ENCODE data around the gene GRIK5. TPM values are rescaled to one million over a fixed set of nuclear protein-coding genes. Genes with fewer than 3 reads are reported as not detected.

Gene GRIK5
- total RNA-seq, 1 donor from 2014 or later = 5.1 TPM

DNA sequence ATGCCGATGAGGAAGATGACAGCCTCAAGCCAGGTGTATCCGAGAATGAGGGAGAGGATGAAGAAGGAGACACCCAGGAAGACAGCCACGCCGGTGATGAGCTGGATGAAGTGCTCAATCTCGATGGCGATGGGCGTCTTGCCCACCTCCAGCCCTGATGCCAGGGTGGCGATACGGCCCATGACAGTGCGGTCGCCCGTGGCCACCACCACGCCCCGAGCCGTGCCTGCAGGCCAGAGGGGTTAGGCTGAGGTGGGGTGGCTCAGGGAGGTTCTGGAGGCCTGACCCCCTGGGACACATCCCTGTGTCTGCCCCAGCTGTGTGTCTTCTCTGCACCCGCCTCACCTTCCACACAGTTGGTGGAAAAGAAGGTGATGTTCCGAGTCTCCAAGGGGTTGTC lies 85.0 kb downstream of the GRIK5 start:
- DNase-seq (ENCODE audit: missing footprints) (peak; percentile 26), ATAC-seq (no peak)
- intact Hi-C loops (cut with DNase I) = no loop called here

DNA sequence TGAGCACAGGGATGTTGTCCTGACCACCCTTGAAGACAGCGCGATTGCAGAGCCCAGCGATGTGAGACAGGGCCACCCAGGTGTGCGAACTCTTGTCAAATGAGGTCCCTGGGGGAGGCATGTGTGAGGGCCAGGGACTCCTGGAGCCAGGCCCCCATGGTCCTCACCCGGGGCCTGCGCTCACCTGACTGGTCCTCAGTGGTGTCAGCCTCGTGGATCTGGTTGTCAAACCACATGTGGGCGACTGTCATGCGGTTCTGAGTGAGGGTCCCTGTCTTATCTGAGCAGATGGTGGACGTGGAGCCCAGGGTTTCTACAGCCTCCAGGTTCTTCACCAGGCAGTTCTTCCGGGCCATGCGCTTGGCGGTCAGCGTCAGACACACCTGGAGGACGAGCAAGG lies 88.3 kb downstream of the GRIK5 start:
- no peak for ATAC-seq
- intact Hi-C loops (cut with DNase I) = no loop called here
- peak; percentile 60 for DNase-seq (ENCODE audit: missing footprints)

DNA sequence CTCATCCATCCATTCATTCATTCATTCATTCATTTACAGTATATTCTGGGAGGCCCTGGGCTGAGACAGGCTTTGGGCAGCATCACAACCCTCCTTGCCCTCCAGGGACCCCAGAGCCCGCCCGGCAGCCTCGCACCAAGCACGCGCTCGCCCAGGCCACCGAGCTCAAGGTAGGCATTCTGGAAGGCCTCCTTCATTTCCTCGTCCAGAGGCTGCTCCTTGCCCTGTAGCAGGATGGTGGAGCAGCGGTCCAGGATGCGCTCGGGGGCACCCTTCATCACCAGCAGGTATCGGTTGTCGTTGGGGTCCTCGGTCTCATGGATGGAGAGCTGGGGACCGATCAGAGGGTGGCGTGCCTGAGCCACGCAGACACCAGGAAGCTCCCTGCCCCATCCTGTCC lies 91.5 kb downstream of the GRIK5 start:
- intact Hi-C loops (cut with DNase I) = no loop called here
- peak; percentile 44 for DNase-seq (ENCODE audit: missing footprints)
- ATAC-seq = no peak

DNA sequence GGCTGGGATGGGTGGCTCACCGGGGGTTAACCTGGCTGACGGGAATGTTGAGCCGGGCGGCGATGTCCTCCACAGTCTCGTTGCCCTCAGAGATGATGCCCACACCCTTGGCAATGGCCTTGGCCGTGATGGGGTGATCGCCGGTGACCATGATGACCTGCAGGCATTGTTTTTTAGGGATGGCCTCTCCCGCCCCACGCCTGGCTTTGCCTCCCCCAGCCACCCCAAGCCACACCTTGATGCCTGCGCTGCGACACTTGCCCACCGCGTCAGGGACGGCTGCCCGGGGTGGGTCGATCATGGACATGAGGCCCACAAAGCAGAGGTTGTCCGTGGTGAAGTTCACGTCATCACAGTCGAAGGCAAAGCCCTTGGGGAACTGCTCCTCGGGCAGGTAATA lies 92.1 kb downstream of the GRIK5 start:
- intact Hi-C loops (cut with DNase I) = no loop called here
- ATAC-seq = no peak
- peak; percentile 41 for DNase-seq (ENCODE audit: missing footprints)

DNA sequence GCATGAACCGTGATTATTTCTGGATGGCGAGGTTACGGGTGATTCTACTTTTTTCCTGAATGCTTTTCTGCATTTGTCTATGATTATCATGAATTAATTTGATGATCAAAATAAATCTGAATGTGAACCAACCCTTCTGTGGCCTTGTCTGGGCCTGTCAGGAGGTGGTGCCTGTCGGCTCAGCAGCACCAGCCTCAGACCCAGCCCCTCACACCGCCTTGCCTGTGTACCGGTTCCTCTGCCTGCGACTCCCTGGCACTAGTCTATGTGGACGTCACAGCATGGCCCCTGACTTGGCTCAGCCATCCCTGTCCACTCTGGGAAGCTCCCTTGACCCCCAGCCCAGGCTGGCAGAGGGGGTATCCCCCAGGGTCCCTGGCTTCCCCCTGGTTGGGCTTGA lies 95.4 kb downstream of the GRIK5 start:
- intact Hi-C loops (cut with DNase I) = no loop called here
- no peak for ATAC-seq
- DNase-seq (ENCODE audit: missing footprints) = peak; percentile 40

DNA sequence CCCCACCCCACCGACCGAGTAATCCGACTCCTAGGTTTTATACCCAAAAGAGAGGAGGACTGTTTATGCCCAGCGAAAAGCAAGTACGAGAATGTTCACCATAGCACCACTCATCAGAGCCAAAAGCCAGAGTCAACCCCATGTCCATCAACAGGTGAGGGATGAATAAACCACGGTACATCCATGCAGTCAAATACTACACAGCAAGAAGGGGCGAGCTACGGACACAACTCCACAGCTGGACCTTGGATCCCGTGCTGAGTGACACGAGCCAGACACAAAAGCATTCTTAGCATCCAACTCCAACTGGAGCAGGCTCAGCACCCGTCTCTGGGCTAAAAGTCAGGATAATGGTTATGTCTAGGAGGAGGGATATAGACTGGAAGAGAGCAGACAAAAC lies 98.6 kb downstream of the GRIK5 start:
- intact Hi-C loops (cut with DNase I) = no loop called here
- DNase-seq (ENCODE audit: missing footprints) = no peak

DNA sequence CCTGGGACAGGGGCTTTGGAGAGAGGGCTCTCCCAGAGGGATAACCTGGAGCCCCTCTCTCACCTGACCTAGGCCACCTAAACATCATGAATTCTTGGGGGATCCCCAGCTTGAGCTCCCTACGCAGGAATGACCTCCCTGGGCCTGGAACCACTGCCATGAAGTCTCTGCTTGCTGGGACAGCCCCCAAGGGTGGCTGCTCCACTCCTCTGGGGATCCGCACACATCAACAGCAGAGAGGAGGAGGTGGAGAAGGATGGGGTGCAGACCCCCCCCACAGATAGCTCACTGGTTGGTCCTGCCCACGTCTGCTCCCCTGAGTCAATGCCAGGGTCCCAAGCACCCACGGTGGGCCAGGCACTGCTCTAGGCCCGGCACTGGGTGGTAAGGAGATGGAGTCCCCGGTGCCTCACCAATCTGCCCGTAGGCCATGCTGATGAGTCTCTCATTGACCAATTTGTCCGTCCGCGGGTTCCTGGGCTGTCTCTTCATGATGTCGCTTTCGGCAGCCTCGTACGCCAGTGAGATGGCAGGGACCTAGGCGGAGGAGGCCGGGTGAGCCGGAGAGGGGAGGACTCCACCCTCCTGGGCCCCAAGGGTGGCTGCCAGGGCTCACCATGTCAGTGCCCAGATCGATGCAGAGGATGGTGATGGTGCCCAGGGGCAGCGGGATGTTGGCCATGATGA lies 100.1 kb downstream of the GRIK5 start:
- DNase-seq (ENCODE audit: missing footprints) (no peak), ATAC-seq (no peak)
- intact Hi-C loops (cut with DNase I) = no loop called here

More for the DNA sequence above, 98.6 kb downstream of the GRIK5 start:
- no peak for ATAC-seq

DNA sequence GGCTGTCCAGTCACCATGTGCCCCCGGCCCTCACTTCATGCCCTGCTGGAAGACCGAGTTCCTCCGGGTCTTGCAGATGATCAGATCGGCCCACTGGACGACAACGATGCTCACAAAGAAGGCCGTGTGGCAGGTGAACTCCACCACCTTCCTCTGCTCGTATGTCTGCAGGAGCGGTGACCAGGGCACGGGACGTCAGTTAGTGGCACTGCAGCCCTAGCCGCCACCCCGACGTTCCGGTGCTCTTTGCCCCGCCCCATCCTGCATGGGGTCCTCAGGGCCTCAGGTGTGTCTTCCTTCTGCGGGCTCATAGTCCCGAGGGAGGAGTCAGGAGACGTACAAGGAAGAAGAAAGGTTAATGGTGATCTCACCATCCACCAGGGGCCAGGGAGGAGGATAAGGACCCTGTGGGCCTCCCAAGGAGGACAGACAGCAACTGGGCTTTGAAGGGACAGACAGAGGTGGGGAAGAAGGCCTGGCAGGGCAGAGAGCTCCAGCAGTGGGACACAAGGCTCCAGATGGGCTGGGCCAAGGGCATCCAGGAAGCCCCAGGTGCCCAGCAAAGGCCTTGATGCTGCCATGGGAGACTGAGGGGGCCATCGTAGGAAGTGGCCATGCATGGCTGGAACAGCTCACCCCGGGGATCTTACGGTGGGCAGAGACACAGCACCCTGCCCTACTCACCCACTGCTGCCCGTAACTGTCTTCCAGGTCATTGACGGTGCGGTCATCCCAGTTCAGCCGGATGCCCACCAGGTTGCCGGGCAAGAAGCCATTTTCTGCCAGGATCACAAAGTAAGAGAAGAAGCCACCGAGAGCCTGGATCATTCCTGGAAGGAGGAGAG lies 101.0 kb downstream of the GRIK5 start:
- intact Hi-C loops (cut with DNase I) = no loop called here
- ATAC-seq = no peak
- no peak for DNase-seq (ENCODE audit: missing footprints)

DNA sequence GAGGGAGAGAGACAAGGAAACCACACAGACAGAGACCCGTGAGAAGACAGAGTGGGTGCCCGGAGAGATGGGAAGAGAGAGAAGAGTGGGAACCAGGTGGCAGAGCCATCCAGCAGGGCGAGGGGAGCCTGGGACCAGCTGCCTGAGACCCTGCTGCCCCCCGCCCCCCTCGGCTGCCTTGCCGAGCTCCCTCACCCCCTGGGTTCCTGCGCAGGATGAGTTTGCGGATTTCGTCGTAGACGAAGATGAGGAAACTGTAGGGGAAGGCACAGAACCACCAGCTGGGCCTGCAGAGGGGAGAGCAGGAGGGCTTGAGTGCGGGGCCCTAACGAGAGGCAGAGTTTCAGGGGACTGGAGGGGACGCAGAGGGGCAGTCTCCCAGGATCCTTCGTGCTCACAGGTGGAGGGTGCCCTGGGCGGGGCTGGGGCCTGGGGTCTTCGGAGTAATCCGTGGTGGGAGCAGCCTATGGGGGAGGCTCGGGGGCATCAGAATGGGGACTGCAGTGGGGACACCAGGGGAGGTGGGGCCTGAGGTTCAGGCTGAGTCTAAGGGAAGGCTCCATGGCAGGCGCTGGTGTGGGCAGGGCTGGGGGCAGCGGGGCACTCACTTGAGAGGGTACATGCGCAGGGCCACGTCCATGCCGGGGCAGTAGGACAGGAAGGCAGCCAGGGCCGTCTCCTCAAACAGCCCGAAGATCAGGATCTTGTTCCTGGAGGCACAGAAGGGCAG lies 102.8 kb downstream of the GRIK5 start:
- DNase-seq (ENCODE audit: missing footprints) = no peak
- intact Hi-C loops (cut with DNase I) = no loop called here
- ATAC-seq = no peak

DNA sequence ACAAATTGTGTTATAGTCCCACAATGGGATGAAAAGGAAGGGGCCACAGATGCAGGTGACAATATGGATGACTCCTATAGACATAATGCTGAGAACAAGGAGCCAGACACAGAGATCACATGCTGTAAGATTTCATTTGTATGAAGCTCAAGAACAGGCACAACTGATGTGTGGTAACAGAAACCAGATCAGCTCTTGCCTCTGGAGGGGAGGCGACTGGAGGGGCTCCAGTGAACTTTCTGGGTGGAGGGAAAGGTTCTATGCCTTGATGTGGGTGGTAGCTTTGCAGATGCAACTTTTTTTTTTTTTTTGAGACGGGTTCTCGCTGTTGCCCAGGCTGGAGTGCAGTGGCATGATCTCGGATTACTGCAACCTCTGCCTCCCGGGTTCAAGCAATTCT lies 104.9 kb downstream of the GRIK5 start:
- ATAC-seq (no peak), DNase-seq (ENCODE audit: missing footprints) (no peak)
- intact Hi-C loops (cut with DNase I) = no loop called here

DNA sequence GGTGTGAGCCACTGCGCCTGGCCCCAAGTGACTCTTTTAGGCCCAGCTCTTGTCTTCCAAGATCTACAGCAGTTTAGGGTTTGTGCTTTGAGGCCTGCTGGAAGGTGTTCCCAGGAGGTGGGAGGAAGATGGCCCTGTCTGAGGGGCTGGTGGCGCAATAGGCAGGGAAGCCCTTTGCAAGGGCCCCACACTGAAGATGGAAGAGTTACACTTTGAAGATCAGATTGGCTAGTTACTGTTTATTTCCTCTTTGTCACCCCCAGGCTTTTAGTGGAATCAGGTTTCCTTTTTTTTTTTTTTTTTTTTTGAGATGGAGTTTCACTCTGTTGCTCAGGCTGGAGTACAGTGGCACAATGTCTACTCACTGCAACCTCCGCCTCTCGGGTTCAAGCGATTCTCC lies 109.0 kb downstream of the GRIK5 start:
- DNase-seq (ENCODE audit: missing footprints) (no peak), ATAC-seq (no peak)
- intact Hi-C loops (cut with DNase I) = no loop called here

DNA sequence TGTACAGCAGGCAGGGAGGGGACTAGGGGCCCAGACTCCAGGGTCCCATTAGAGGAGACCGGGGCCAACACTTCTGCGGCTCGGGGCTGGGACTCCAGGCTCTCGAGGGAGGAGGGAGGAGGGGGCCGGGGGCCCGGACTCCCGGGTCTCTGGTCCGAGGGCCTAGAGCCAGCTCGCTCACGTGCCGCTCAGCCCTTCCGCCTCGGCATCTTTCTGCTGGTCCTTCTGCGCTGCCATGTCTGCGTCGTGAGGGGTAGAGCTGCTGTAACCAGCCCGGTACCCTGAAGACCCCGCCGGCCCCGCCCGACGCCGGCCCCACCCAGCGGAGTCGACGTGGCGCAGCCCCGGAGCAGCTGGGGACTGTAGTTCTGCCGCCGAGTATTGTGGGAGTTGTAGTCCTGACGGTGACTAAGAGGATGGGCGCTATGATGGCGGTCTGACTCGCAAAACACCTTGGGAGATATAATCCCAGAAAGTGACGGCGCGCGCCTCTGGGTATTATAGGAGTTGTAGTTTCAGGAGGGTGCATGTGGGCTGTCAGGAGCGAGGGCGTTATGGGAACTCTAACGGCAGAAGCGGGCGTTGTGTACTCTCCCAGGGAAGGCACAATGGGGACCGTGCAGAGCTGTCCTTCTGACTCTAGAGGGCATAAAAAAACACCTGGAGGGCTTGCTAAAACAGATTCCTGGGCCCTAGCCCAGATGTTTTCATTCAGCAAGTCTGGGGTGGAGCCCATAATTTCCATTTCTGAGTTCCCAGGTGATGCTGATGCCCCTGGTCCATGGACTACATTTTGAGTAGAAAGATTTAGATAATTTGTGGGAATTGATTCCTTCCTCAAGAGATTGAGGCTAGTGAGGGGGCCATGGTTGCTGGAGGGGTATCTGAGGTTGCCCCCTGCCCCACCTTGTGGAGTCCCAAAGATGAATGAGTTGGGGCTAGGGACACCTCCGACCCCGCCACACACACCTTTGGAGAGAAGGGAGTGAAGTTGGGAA lies 110.7 kb downstream of the GRIK5 start, which contains the start of gene RABAC1:
Gene RABAC1 (minus strand): TSS at position 266 of the 998 bp plus-strand sequence. CDS start 29 bp downstream, at position 237.
- peak; percentile 95 for ATAC-seq
- peak; percentile 93 for DNase-seq (ENCODE audit: missing footprints)
- intact Hi-C loops (cut with DNase I) = loop anchor here (5.0 kb wide), 1 partner anchor 97 kb away; the partner anchor contains the start of gene RPS19

DNA sequence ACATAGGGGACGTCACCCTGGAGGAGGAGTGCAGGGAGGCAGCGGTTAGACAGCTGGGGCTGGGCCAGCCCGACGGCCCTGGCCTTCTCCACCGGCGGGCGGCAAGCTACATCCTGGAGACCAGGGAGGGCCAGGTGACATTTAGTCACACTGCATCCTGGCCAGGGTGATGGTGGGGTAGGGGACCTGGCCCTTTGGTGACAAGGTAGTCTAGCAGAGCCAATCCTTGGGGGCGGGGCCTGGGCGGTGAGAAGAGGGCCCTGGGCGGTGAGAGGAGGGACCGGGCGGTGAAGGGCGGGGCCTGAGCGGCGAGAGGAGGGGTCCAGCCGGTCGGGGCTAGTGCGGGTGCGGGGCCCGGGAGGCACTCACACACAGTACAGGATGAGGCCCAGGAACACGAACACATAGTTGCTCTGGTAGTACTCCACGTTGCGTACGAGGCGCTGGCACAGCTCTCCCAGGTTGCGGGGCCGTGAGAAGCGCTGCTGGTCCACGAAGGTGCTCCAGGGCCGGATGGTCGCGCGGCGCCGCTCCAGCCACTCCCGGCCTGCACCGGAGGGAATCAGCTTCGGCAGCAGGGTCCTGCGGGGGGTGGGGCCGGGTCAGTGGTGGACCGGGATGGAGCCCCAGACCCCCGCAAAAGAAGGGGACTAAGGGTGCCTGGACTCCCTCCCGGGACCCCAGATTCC lies 111.5 kb downstream of the GRIK5 start:
- intact Hi-C loops (cut with DNase I) = loop anchor here (5.0 kb wide), 1 partner anchor 96 kb away; the partner anchor contains the start of gene RPS19
- DNase-seq (ENCODE audit: missing footprints) (peak; percentile 93), ATAC-seq (peak; percentile 86)

DNA sequence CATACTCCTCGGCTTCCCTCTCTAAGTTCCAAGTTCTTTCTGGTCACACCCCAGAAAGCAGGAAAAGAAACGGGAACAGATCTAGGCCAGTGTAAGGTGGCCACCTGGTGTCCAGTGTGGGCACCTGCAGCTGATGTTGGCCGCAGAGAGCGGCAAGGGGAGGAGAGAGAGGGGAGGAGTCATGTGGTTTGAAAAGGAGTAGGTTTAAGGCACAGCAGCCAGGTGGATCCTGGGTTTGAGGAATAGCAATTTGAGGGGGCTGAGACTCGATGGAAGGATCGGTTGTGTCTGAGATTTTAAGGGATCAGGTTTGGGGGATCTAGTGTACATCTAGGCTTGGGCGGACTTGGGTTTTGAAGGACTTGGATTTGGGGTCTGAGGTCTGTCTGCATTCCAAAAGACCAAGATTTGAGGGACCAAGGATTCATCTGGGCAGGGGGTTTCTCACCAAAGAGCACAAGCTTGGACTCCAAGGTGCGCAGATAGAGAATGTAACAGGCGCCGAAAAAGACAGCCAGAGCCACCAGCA lies 112.1 kb downstream of the GRIK5 start:
- DNase-seq (ENCODE audit: missing footprints) = peak; percentile 83
- peak; percentile 56 for ATAC-seq
- intact Hi-C loops (cut with DNase I) = loop anchor here (5.0 kb wide), 1 partner anchor 96 kb away; the partner anchor contains the start of gene RPS19

DNA sequence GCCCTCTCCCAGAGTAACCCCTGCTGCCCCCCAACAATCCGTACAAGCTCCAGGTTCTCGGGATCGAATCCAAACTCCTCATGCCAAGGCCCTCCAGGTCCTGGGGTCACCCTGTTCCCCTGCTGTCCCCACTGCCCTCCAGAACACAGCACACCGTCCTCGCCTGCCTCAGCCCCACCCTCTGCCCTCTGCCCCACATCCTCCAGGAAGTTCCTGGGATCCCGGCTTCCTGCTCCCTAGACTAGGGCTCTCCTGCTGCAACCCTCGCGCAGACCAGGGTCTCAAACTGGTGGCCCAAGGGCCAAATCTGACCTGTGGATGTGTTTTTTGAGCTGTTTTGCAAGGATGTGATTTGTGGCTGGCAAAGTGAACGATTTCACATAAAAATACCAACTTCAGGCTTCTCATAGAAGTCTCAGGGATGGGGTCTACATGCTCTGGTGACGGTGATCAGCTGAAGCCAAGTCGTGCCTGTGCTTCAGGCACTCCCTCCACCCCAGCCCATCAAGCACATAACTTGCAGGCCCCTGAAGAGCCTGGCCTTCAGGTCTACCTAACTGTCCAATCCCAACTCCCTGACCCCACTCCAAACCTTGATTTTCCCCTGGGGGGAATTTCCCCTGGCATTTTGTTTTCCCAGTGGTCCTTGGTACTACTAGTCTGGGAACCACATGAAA lies 112.7 kb downstream of the GRIK5 start:
- intact Hi-C loops (cut with DNase I) = loop anchor here (5.0 kb wide), 1 partner anchor 95 kb away; the partner anchor contains the start of gene RPS19
- ATAC-seq (no peak), DNase-seq (ENCODE audit: missing footprints) (peak; percentile 56)

DNA sequence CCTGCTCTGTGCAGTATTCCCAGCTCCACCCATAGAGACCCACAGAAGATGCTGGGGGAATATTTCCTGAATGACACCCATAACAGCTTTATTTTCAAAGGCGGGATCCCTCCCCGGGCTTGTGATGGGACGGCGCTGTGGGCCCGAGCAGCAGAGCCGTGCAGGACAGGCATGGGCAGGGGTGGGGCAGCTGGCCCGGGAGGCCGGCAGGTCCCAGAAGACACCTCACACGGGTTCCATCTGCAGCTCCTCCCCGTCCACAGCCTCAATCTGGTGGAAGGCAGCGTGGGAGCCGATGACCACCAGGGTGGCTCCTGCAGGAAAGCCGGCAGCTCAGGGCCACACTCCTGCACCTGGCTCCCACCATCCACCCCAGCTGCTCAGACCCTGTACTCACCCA lies 113.4 kb downstream of the GRIK5 start:
- intact Hi-C loops (cut with DNase I) = loop anchor here (5.0 kb wide), 1 partner anchor 94 kb away; the partner anchor contains the start of gene RPS19
- no peak for ATAC-seq
- DNase-seq (ENCODE audit: missing footprints) = peak; percentile 68

DNA sequence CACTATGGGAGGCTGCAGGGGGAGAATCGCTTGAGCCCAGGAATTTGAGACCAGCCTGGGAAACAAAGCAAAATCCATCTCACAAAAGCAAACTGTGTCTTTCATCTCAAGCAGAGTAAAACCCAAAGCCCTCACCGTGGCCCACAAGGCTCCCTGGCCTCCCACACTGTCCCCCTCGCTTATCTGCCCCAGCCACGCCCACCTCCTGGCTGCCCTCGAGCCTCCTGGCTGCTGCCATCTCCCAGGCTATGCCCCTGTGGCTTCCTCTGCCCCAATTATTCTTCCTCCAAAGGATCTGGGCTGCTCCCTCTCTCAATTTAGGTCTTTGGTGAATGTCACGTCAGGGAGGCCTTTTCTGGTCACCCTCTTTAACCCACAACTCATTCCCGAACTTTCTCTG lies 114.5 kb downstream of the GRIK5 start:
- no peak for ATAC-seq
- DNase-seq (ENCODE audit: missing footprints) = no peak
- intact Hi-C loops (cut with DNase I) = loop anchor here (5.0 kb wide), 1 partner anchor 93 kb away; the partner anchor contains the start of gene RPS19
